ENCODE measurements around the gene IGF1.

DNA sequence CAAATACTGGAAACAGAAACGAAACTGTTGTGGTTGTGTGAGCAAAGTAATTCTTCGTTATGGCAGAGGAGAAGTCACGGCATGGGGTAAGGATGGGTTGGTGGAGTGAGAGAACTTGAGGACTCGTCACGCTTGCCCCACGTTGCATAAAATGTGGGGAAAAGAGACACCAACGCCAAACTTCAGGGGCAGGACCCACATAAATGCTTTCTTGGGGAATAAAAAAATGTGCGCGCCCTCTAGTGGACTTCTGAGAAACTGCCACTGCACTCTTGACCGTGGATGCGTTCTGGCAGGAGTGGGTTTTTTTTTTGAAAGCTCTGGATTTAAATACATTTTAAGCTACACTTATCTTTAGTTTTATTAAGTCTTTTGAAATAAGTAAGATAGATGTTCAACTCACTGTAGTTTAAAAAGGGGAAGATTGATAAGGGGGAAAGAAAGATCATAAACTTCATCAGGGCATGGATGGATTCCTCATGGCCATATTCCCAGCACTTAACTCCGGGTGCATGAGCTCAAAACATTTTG, 4.1 kb upstream of the IGF1 start:
- no peak for TF ChIP-seq TCF7L2 (IDR thresholded peaks at IDR 0.05; ENCODE audit: borderline replicate concordance, extremely low read depth, insufficient read depth, insufficient read length)
- TF ChIP-seq, protein P1, sequence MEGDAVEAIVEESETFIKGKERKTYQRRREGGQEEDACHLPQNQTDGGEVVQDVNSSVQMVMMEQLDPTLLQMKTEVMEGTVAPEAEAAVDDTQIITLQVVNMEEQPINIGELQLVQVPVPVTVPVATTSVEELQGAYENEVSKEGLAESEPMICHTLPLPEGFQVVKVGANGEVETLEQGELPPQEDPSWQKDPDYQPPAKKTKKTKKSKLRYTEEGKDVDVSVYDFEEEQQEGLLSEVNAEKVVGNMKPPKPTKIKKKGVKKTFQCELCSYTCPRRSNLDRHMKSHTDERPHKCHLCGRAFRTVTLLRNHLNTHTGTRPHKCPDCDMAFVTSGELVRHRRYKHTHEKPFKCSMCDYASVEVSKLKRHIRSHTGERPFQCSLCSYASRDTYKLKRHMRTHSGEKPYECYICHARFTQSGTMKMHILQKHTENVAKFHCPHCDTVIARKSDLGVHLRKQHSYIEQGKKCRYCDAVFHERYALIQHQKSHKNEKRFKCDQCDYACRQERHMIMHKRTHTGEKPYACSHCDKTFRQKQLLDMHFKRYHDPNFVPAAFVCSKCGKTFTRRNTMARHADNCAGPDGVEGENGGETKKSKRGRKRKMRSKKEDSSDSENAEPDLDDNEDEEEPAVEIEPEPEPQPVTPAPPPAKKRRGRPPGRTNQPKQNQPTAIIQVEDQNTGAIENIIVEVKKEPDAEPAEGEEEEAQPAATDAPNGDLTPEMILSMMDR (IDR thresholded peaks at IDR 0.05 in 2 of 3, conservative IDR thresholded peaks at IDR 0.05 in 1 of 3; ENCODE audit: borderline replicate concordance in 1 of 3, insufficient read depth in 1 of 3, low read depth in 2 of 3, low read length in 2 of 3) = peak; percentile 60 to 89 (median 84)
- peak; percentile 69 for TF ChIP-seq RAD21 (IDR thresholded peaks at IDR 0.05; ENCODE audit: low read depth)
- TF ChIP-seq SIN3A (IDR thresholded peaks at IDR 0.05; ENCODE audit: low read depth) = no peak
- no peak for TF ChIP-seq POLR2A (IDR thresholded peaks at IDR 0.05; ENCODE audit: borderline replicate concordance, extremely low read depth, insufficient read depth, insufficient read length)
- no peak for TF ChIP-seq POLR2AphosphoS5 (IDR thresholded peaks at IDR 0.05; ENCODE audit: low read depth, low read length)
- TF ChIP-seq JUND (IDR thresholded peaks at IDR 0.05) = no peak
- TF ChIP-seq, protein P2, sequence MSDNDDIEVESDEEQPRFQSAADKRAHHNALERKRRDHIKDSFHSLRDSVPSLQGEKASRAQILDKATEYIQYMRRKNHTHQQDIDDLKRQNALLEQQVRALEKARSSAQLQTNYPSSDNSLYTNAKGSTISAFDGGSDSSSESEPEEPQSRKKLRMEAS (IDR thresholded peaks at IDR 0.05) = no peak
- TF ChIP-seq EZH2 (IDR thresholded peaks at IDR 0.05) = no peak
- TF ChIP-seq SP1 (IDR thresholded peaks at IDR 0.05; ENCODE audit: low read depth) = no peak
- TF ChIP-seq, protein P3, sequence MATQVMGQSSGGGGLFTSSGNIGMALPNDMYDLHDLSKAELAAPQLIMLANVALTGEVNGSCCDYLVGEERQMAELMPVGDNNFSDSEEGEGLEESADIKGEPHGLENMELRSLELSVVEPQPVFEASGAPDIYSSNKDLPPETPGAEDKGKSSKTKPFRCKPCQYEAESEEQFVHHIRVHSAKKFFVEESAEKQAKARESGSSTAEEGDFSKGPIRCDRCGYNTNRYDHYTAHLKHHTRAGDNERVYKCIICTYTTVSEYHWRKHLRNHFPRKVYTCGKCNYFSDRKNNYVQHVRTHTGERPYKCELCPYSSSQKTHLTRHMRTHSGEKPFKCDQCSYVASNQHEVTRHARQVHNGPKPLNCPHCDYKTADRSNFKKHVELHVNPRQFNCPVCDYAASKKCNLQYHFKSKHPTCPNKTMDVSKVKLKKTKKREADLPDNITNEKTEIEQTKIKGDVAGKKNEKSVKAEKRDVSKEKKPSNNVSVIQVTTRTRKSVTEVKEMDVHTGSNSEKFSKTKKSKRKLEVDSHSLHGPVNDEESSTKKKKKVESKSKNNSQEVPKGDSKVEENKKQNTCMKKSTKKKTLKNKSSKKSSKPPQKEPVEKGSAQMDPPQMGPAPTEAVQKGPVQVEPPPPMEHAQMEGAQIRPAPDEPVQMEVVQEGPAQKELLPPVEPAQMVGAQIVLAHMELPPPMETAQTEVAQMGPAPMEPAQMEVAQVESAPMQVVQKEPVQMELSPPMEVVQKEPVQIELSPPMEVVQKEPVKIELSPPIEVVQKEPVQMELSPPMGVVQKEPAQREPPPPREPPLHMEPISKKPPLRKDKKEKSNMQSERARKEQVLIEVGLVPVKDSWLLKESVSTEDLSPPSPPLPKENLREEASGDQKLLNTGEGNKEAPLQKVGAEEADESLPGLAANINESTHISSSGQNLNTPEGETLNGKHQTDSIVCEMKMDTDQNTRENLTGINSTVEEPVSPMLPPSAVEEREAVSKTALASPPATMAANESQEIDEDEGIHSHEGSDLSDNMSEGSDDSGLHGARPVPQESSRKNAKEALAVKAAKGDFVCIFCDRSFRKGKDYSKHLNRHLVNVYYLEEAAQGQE (IDR thresholded peaks at IDR 0.05; ENCODE audit: low read depth) = no peak
